ENCODE data around the gene BMF.

DNA sequence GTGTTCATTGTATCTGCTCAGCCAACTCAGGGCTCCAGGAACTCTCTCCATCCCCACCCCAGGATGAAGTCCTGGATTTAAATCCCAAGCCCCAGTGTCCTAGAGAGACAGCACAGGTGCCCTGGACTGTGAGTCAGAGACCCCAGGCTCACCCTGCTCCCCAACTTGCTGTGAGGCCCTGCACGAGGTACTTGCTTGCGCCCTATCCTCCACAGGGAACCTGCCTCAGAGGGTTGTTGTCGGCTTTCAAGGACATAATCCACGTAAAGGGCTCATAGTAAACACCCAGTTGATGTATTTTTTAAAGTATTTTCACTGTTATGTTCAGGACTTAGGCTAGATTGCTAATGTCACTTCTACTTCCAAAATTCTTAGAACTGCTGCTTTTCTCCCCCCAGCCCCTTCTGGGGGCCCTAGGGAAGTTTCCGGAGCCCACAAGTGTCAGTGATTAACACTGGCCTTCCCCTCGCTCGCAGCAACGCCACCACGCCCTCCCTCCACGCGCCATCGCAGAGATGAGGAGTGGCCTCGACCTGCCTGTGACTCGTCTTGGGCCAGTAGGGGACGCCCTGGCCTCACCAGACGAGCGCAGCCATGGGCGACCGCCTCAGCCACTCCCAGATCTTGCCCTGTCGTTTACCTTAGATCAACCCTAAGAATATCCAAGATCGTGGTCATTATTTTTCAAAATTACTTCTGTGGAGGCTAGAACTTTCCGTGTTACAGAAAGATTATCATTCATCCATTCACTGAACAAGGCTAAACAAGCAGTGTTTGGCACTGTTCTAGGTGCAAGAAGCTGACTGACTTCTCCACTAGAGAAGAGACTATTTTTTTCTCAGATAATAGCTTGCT lies 63.7 kb downstream of the BMF start:
- no peak for TF ChIP-seq POLR2A (IDR thresholded peaks at IDR 0.05; ENCODE audit: low read length)
- no peak for TF ChIP-seq MAFK (IDR thresholded peaks at IDR 0.05; ENCODE audit: partially characterized antibody)
